ENCODE data around the gene PTPRN2.

GRCh38 chr7:157974678-157975230 is 612.9 kb downstream of the PTPRN2 start:
- TF ChIP-seq CTCF (IDR thresholded peaks at IDR 0.05) (no peak), POLR2A (IDR thresholded peaks at IDR 0.05) (no peak), POLR2AphosphoS5 (IDR thresholded peaks at IDR 0.05) (no peak)
